Measurements from ENCODE around the gene EPHB4. TPM values are rescaled to one million over a fixed set of nuclear protein-coding genes. Genes with fewer than 3 reads are reported as not detected.

The EPHB4 gene
- total and polyA plus RNA-seq, 12 donors, result 13.8 to 41.6 (median 21.0) TPM

GRCh38 chr7:100864263-100864845, 37.0 kb upstream of the EPHB4 start:
- Histone ChIP-seq H3K4me3 (no peak overlapping the region), H3K4me1 (peaks cover 7 to 49% (median 26%) of the 10 kb centered on the region in 9 donors), H3K27me3 (no peaks in the 10 kb centered on the region), H3K36me3 (peaks cover 0 to 59% (median 6%) of the 10 kb centered on the region in 9 donors), H3K27ac (no peak overlapping the region), H3K9me3 (no peaks in the 10 kb centered on the region)
- DNase-seq, result no peak
- intact Hi-C loops (cut with DNase I), result loop anchor here in 1 of 10 donors (10.0 kb wide), 1 partner anchor 390 kb away; the partner anchor contains the start of gene TSC22D4
- WGBS, 2 donors, result 93 to 95% methylated on average over 12 of the region's 12 CpGs
- ATAC-seq, result no peak
- no peak for TF ChIP-seq CTCF (IDR thresholded peaks at IDR 0.05)

GRCh38 chr7:100863406-100863950, 36.2 kb upstream of the EPHB4 start:
- WGBS, 2 donors, result 35 to 44% methylated on average over 10 of the region's 10 CpGs
- no peak for DNase-seq
- H3K36me3 ChIP-seq, result peaks cover 0 to 66% (median 6%) of the 10 kb centered on the region in 9 donors
- no peak for TF ChIP-seq CTCF (IDR thresholded peaks at IDR 0.05)
- intact Hi-C loops (cut with DNase I), result loop anchor here in 1 of 10 donors (10.0 kb wide), 1 partner anchor 389 kb away; the partner anchor contains the start of gene TSC22D4
- H3K27ac ChIP-seq, result no peak overlapping the region
- ATAC-seq, result no peak
- H3K4me3 ChIP-seq, result no peak overlapping the region
- H3K27me3 ChIP-seq, result no peaks in the 10 kb centered on the region
- no peaks in the 10 kb centered on the region for H3K9me3 ChIP-seq
- peaks cover 7 to 41% (median 20%) of the 10 kb centered on the region in 9 donors for H3K4me1 ChIP-seq

GRCh38 chr7:100861616-100861985, 34.3 kb upstream of the EPHB4 start:
- WGBS, 2 donors, result 96 to 97% methylated on average over 14 of the region's 14 CpGs
- no peaks in the 10 kb centered on the region for H3K9me3 ChIP-seq
- ATAC-seq (no peak), DNase-seq (no peak)
- H3K27ac ChIP-seq, result no peak overlapping the region
- no peaks in the 10 kb centered on the region for H3K27me3 ChIP-seq
- intact Hi-C loops (cut with DNase I), result loop anchor here in 1 of 10 donors (10.0 kb wide), 1 partner anchor 387 kb away; the partner anchor contains the start of gene TSC22D4
- peaks cover 3 to 23% (median 9%) of the 10 kb centered on the region in 9 donors for H3K4me1 ChIP-seq
- H3K4me3 ChIP-seq, result no peak overlapping the region
- peaks cover 0 to 83% (median 6%) of the 10 kb centered on the region in 9 donors for H3K36me3 ChIP-seq
- TF ChIP-seq CTCF (IDR thresholded peaks at IDR 0.05), result no peak

GRCh38 chr7:100860702-100861615, 33.6 kb upstream of the EPHB4 start:
- H3K36me3 ChIP-seq, result peaks cover 0 to 85% (median 6%) of the 10 kb centered on the region in 9 donors
- ATAC-seq (no peak), DNase-seq (no peak)
- H3K4me1 ChIP-seq, result peaks cover 0 to 16% (median 4%) of the 10 kb centered on the region in 9 donors
- no peaks in the 10 kb centered on the region for H3K27me3 ChIP-seq
- H3K27ac ChIP-seq, result no peak overlapping the region
- H3K9me3 ChIP-seq, result no peaks in the 10 kb centered on the region
- H3K4me3 ChIP-seq, result no peak overlapping the region
- no peak for TF ChIP-seq CTCF (IDR thresholded peaks at IDR 0.05)
- intact Hi-C loops (cut with DNase I), result loop anchor here in 1 of 10 donors (10.0 kb wide), 1 partner anchor 386 kb away; the partner anchor contains the start of gene TSC22D4
- 94 to 97% methylated on average over 18 of the region's 18 CpGs for WGBS, 2 donors
